Measurements from ENCODE around the gene LAD1. TPM values are rescaled to one million over a fixed set of nuclear protein-coding genes. Genes with fewer than 3 reads are reported as not detected.

LAD1 gene
- total RNA-seq, 3 donors from 2014 or later = 13.1 to 18.0 TPM; not detected in 1

- TF ChIP-seq POLR2A (IDR thresholded peaks at IDR 0.05) (no peak), CTCF (IDR thresholded peaks at IDR 0.05) (peak; percentile 82 to 94 (median 85)), POLR2AphosphoS5 (IDR thresholded peaks at IDR 0.05) (no peak)
Measured at GRCh38 chr1:201361652-201362504, 37.2 kb downstream of the LAD1 start.

GRCh38 chr1:201360901-201361651 lies 38.0 kb downstream of the LAD1 start:
- no peaks in the 10 kb centered on the region for H3K9me3 ChIP-seq
- no peaks in the 10 kb centered on the region for H3K36me3 ChIP-seq
- intact Hi-C loops (cut with DNase I; ENCODE audit: low total_unique reads) = loop anchor here (5.0 kb wide), 1 partner anchor 109 kb away; no protein-coding TSS in a partner anchor
- TF ChIP-seq CTCF (IDR thresholded peaks at IDR 0.05) (no peak), POLR2AphosphoS5 (IDR thresholded peaks at IDR 0.05) (no peak), POLR2A (IDR thresholded peaks at IDR 0.05) (no peak)
- no peak overlapping the region for H3K27ac ChIP-seq
- no peak overlapping the region for H3K4me3 ChIP-seq
- H3K27me3 ChIP-seq = no peaks in the 10 kb centered on the region
- no peak for DNase-seq (ENCODE audit: low spot score in 2 of 2)
- H3K4me1 ChIP-seq = no peaks in the 10 kb centered on the region

More at GRCh38 chr1:201361652-201362504, 37.2 kb downstream of the LAD1 start:
- no peaks in the 10 kb centered on the region for H3K4me1 ChIP-seq
- no peak overlapping the region for H3K4me3 ChIP-seq
- no peaks in the 10 kb centered on the region for H3K9me3 ChIP-seq
- H3K36me3 ChIP-seq = no peaks in the 10 kb centered on the region
- intact Hi-C loops (cut with DNase I; ENCODE audit: low total_unique reads) = loop anchor here (5.0 kb wide), 1 partner anchor 110 kb away; no protein-coding TSS in a partner anchor
- DNase-seq (ENCODE audit: low spot score in 2 of 2) = no peak
- H3K27me3 ChIP-seq = no peaks in the 10 kb centered on the region
- no peak overlapping the region for H3K27ac ChIP-seq

GRCh38 chr1:201360486-201360885 lies 38.6 kb downstream of the LAD1 start:
- TF ChIP-seq POLR2A (IDR thresholded peaks at IDR 0.05) = no peak
- no peak for TF ChIP-seq POLR2AphosphoS5 (IDR thresholded peaks at IDR 0.05)
- no peak for TF ChIP-seq CTCF (IDR thresholded peaks at IDR 0.05)
- Histone ChIP-seq H3K9me3 (no peaks in the 10 kb centered on the region), H3K27ac (no peak overlapping the region), H3K27me3 (no peaks in the 10 kb centered on the region), H3K36me3 (no peaks in the 10 kb centered on the region), H3K4me1 (no peaks in the 10 kb centered on the region), H3K4me3 (no peak overlapping the region)
- intact Hi-C loops (cut with DNase I; ENCODE audit: low total_unique reads) = loop anchor here (5.0 kb wide), 1 partner anchor 108 kb away; no protein-coding TSS in a partner anchor
- DNase-seq (ENCODE audit: low spot score in 2 of 2) = no peak

GRCh38 chr1:201359873-201360210 lies 39.3 kb downstream of the LAD1 start:
- H3K4me1 ChIP-seq = no peaks in the 10 kb centered on the region
- no peak overlapping the region for H3K4me3 ChIP-seq
- DNase-seq (ENCODE audit: low spot score in 2 of 2) = no peak
- H3K36me3 ChIP-seq = no peaks in the 10 kb centered on the region
- TF ChIP-seq CTCF (IDR thresholded peaks at IDR 0.05) (no peak), POLR2A (IDR thresholded peaks at IDR 0.05) (no peak), POLR2AphosphoS5 (IDR thresholded peaks at IDR 0.05) (no peak)
- H3K9me3 ChIP-seq = no peaks in the 10 kb centered on the region
- no peaks in the 10 kb centered on the region for H3K27me3 ChIP-seq
- H3K27ac ChIP-seq = no peak overlapping the region
- intact Hi-C loops (cut with DNase I; ENCODE audit: low total_unique reads) = loop anchor here (5.0 kb wide), 1 partner anchor 108 kb away; no protein-coding TSS in a partner anchor

Data from breast epithelium (tissue), 4 donors.